HG02870 (cell line): Measurements from ENCODE around the gene GPATCH4.
"Not testable (repeated sequence)": the region's sequence is repeated elsewhere in the genome, so short reads cannot be mapped to it uniquely, and the experiment has no call there.

Source experiments
- ATAC-seq: cut with Tn5 transposase; IDR thresholded peaks from one replicate; pipeline ENCODE4 v1.9.1; 2021; ENCODE audit warnings: mild to moderate bottlenecking, moderate library complexity; ENCODE audit not compliant: unreplicated experiment

Gene GPATCH4

GRCh38 chr1:156627313-156627880, 26.1 kb upstream of the GPATCH4 start:
- ATAC-seq = no peak

- no peak for ATAC-seq
Measured at GRCh38 chr1:156626079-156626438, 24.8 kb upstream of the GPATCH4 start.

GRCh38 chr1:156625436-156626078, 24.3 kb upstream of the GPATCH4 start:
- ATAC-seq = no peak

- ATAC-seq = no peak
Measured at GRCh38 chr1:156624814-156625435, 23.6 kb upstream of the GPATCH4 start.

- ATAC-seq = no peak
Measured at GRCh38 chr1:156623946-156624813, 22.9 kb upstream of the GPATCH4 start.

GRCh38 chr1:156622581-156623297, 21.5 kb upstream of the GPATCH4 start:
- ATAC-seq = no peak

- ATAC-seq = no peak
Measured at GRCh38 chr1:156619582-156619955, 18.3 kb upstream of the GPATCH4 start.

GRCh38 chr1:156618853-156619581, 17.7 kb upstream of the GPATCH4 start, which contains the start of gene HAPLN2:
Gene HAPLN2 (plus strand): TSS chr1:156619415. CDS start chr1:156623491, 4,076 bp downstream.
- ATAC-seq = no peak

- ATAC-seq = no peak
Measured at GRCh38 chr1:156616463-156616862, 15.2 kb upstream of the GPATCH4 start.

- no peak for ATAC-seq
Measured at GRCh38 chr1:156615946-156616345, 14.7 kb upstream of the GPATCH4 start.

- ATAC-seq = no peak
Measured at GRCh38 chr1:156612666-156613065, 11.4 kb upstream of the GPATCH4 start.

- not testable (repeated sequence) for ATAC-seq
Measured at GRCh38 chr1:156610072-156610471, 8.8 kb upstream of the GPATCH4 start.

GRCh38 chr1:156608981-156609380, 7.7 kb upstream of the GPATCH4 start:
- ATAC-seq = no peak

- ATAC-seq = no peak
Measured at GRCh38 chr1:156608036-156608674, 6.9 kb upstream of the GPATCH4 start.

- ATAC-seq = not testable (repeated sequence)
Measured at GRCh38 chr1:156607344-156607743, 6.1 kb upstream of the GPATCH4 start.

GRCh38 chr1:156602557-156602993, 1.3 kb upstream of the GPATCH4 start:
- no peak for ATAC-seq

- ATAC-seq = no peak
Measured at GRCh38 chr1:156601892-156602291, 613 bp upstream of the GPATCH4 start.

- ATAC-seq = no peak
Measured at GRCh38 chr1:156600733-156601121, 552 bp downstream of the GPATCH4 start.

- no peak for ATAC-seq
Measured at GRCh38 chr1:156599811-156600210, 1.5 kb downstream of the GPATCH4 start.
